ENCODE measurements around the gene TFF2.
A peak's percentile ranks its signal among the peaks of the same experiment; 100 is the strongest.

TFF2 gene

GRCh38 chr21:42346441-42346840 lies 4.4 kb downstream of the TFF2 start:
- no peak overlapping the region for H3K14ac ChIP-seq (ENCODE audit: low read length)
- no peaks in the 10 kb centered on the region for H3K36me3 ChIP-seq (replicated peaks in 1 of 2; ENCODE audit: control insufficient read depth in 2 of 2, insufficient read depth in 2 of 2, low read length in 2 of 2)
- no peaks in the 10 kb centered on the region for H3K9me3 ChIP-seq (replicated peaks in 1 of 2; ENCODE audit: control insufficient read depth in 2 of 2, insufficient read depth in 1 of 2, low read depth in 1 of 2, low read length in 2 of 2)
- DNase-seq (ENCODE audit: low spot score): no peak
- H4K91ac ChIP-seq (ENCODE audit: low read depth, low read length, poor library complexity): no peak overlapping the region
- H3K4me2 ChIP-seq (ENCODE audit: insufficient read depth, low read length, poor library complexity, severe bottlenecking): no peak overlapping the region
- H3K9ac ChIP-seq (ENCODE audit: low read depth, low read length, poor library complexity): no peak overlapping the region
- no peak overlapping the region for H2BK12ac ChIP-seq (ENCODE audit: low read length)
- H2BK5ac ChIP-seq (ENCODE audit: low read length): no peak overlapping the region
- no peak overlapping the region for H2BK120ac ChIP-seq (ENCODE audit: low read depth, low read length)
- WGBS, 2 donors (ENCODE audit: extremely low coverage in 2 of 2, insufficient read length in 2 of 2, insufficient replicate concordance in 1 of 2): no CpG with 5 or more reads among the region's 9 CpGs
- H3K79me1 ChIP-seq (ENCODE audit: low read depth, low read length): no peaks in the 10 kb centered on the region
- H4K8ac ChIP-seq (ENCODE audit: low read depth, low read length): no peak overlapping the region
- H3K18ac ChIP-seq (ENCODE audit: low read length): no peak overlapping the region
- H3K27ac ChIP-seq (replicated peaks; ENCODE audit: low read length): no peak overlapping the region
- H3K4ac ChIP-seq (ENCODE audit: low read length): no peak overlapping the region
- no peak overlapping the region for H3K23ac ChIP-seq (ENCODE audit: low read depth, low read length, poor library complexity)
- H3K4me3 ChIP-seq (ENCODE audit: low read length in 2 of 2): no peak overlapping the region
- peaks cover 0 to 2% of the 10 kb centered on the region in 2 donors for H3K4me1 ChIP-seq (ENCODE audit: control insufficient read depth in 2 of 2, insufficient read depth in 1 of 2, low read depth in 1 of 2, low read length in 2 of 2)
- no peaks in the 10 kb centered on the region for H3K27me3 ChIP-seq (ENCODE audit: control insufficient read depth in 3 of 3, insufficient read depth in 3 of 3, low read depth in 1 of 3, low read length in 3 of 3)
- H2AK5ac ChIP-seq (ENCODE audit: low read depth, low read length): no peak overlapping the region
- H2AFZ ChIP-seq (ENCODE audit: low read length): no peak overlapping the region
- H2BK15ac ChIP-seq (ENCODE audit: low read length): no peak overlapping the region

DNA sequence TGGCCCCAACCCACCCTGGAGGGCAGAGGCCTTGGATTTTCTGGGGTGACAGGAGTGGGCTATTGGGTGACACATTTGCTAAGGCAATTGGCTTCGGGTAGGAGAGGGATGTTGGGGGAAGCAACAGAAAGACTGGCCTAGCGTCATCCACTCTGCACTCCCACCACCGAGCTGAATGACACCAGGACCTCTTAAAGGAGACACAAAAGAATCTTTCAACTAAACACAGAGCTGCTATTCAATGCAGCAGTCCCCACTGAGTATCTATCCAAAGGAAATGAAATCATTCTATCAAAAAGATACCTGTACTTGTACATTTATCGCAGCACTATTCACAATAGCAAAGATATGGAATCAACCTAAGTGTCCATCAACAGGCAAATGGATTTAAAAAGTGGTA lies 6.2 kb downstream of the TFF2 start:
- no peak for DNase-seq (ENCODE audit: low spot score)
- no CpG with 5 or more reads among the region's 4 CpGs for WGBS, 2 donors (ENCODE audit: extremely low coverage in 2 of 2, insufficient read length in 2 of 2, insufficient replicate concordance in 1 of 2)

GRCh38 chr21:42343963-42344510 lies 6.8 kb downstream of the TFF2 start:
- no peak for DNase-seq (ENCODE audit: low spot score)
- Histone ChIP-seq H3K9me3 (replicated peaks in 1 of 2; ENCODE audit: control insufficient read depth in 2 of 2, insufficient read depth in 1 of 2, low read depth in 1 of 2, low read length in 2 of 2) (no peaks in the 10 kb centered on the region), H3K4me1 (ENCODE audit: control insufficient read depth in 2 of 2, insufficient read depth in 1 of 2, low read depth in 1 of 2, low read length in 2 of 2) (peaks cover 0 to 2% of the 10 kb centered on the region in 2 donors)

More for the DNA sequence above, 6.2 kb downstream of the TFF2 start:
- peaks cover 0 to 2% of the 10 kb centered on the region in 2 donors for H3K4me1 ChIP-seq (ENCODE audit: control insufficient read depth in 2 of 2, insufficient read depth in 1 of 2, low read depth in 1 of 2, low read length in 2 of 2)
- H3K23ac ChIP-seq (ENCODE audit: low read depth, low read length, poor library complexity): no peak overlapping the region
- no peak overlapping the region for H2AK5ac ChIP-seq (ENCODE audit: low read depth, low read length)
- H2BK5ac ChIP-seq (ENCODE audit: low read length): no peak overlapping the region
- H3K27me3 ChIP-seq (ENCODE audit: control insufficient read depth in 3 of 3, insufficient read depth in 3 of 3, low read depth in 1 of 3, low read length in 3 of 3): no peaks in the 10 kb centered on the region
- no peak overlapping the region for H2AFZ ChIP-seq (ENCODE audit: low read length)
- H4K8ac ChIP-seq (ENCODE audit: low read depth, low read length): no peak overlapping the region
- no peak overlapping the region for H3K14ac ChIP-seq (ENCODE audit: low read length)
- no peaks in the 10 kb centered on the region for H3K36me3 ChIP-seq (replicated peaks in 1 of 2; ENCODE audit: control insufficient read depth in 2 of 2, insufficient read depth in 2 of 2, low read length in 2 of 2)
- no peak overlapping the region for H4K91ac ChIP-seq (ENCODE audit: low read depth, low read length, poor library complexity)
- no peak overlapping the region for H3K4ac ChIP-seq (ENCODE audit: low read length)
- H2BK15ac ChIP-seq (ENCODE audit: low read length): no peak overlapping the region
- no peak overlapping the region for H3K4me2 ChIP-seq (ENCODE audit: insufficient read depth, low read length, poor library complexity, severe bottlenecking)
- H3K9ac ChIP-seq (ENCODE audit: low read depth, low read length, poor library complexity): no peak overlapping the region
- H3K18ac ChIP-seq (ENCODE audit: low read length): peak overlapping the region; percentile 5
- H2BK120ac ChIP-seq (ENCODE audit: low read depth, low read length): no peak overlapping the region
- no peaks in the 10 kb centered on the region for H3K79me1 ChIP-seq (ENCODE audit: low read depth, low read length)
- H3K27ac ChIP-seq (replicated peaks; ENCODE audit: low read length): no peak overlapping the region
- no peak overlapping the region for H3K4me3 ChIP-seq (ENCODE audit: low read length in 2 of 2)
- H3K9me3 ChIP-seq (replicated peaks in 1 of 2; ENCODE audit: control insufficient read depth in 2 of 2, insufficient read depth in 1 of 2, low read depth in 1 of 2, low read length in 2 of 2): no peaks in the 10 kb centered on the region
- no peak overlapping the region for H2BK12ac ChIP-seq (ENCODE audit: low read length)

DNA sequence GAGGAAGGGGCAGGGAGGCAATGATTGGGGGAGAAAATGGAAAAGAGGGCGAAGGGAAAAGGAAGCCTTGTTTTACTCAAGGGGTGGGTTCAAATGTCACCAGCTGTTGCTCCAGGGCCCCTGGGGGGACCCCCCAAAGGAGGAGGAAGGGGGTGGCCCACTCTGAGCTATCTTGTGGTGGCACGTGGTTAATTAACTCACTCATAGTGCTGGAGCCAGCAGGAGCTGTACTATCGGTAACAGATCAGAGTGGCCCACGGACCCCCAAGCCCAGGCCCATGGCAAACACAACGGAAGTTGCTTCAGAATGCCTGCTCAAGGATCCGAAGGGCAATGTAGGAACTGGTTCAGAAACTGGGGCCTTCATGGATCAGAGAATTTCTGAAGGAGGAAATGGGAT lies 7.2 kb downstream of the TFF2 start:
- H3K4me2 ChIP-seq (ENCODE audit: insufficient read depth, low read length, poor library complexity, severe bottlenecking): no peak overlapping the region
- H3K23ac ChIP-seq (ENCODE audit: low read depth, low read length, poor library complexity): no peak overlapping the region
- H2BK15ac ChIP-seq (ENCODE audit: low read length): no peak overlapping the region
- no CpG with 5 or more reads among the region's 6 CpGs for WGBS, 2 donors (ENCODE audit: extremely low coverage in 2 of 2, insufficient read length in 2 of 2, insufficient replicate concordance in 1 of 2)
- no peak overlapping the region for H3K4ac ChIP-seq (ENCODE audit: low read length)
- H3K18ac ChIP-seq (ENCODE audit: low read length): no peak overlapping the region
- H3K4me1 ChIP-seq (ENCODE audit: control insufficient read depth in 2 of 2, insufficient read depth in 1 of 2, low read depth in 1 of 2, low read length in 2 of 2): peaks cover 0 to 2% of the 10 kb centered on the region in 2 donors
- DNase-seq (ENCODE audit: low spot score): no peak
- H3K4me3 ChIP-seq (ENCODE audit: low read length in 2 of 2): no peak overlapping the region
- no peak overlapping the region for H4K8ac ChIP-seq (ENCODE audit: low read depth, low read length)
- no peak overlapping the region for H2AK5ac ChIP-seq (ENCODE audit: low read depth, low read length)
- no peaks in the 10 kb centered on the region for H3K36me3 ChIP-seq (replicated peaks in 1 of 2; ENCODE audit: control insufficient read depth in 2 of 2, insufficient read depth in 2 of 2, low read length in 2 of 2)
- H3K27me3 ChIP-seq (ENCODE audit: control insufficient read depth in 3 of 3, insufficient read depth in 3 of 3, low read depth in 1 of 3, low read length in 3 of 3): no peaks in the 10 kb centered on the region
- no peak overlapping the region for H2BK12ac ChIP-seq (ENCODE audit: low read length)
- H2BK120ac ChIP-seq (ENCODE audit: low read depth, low read length): no peak overlapping the region
- no peaks in the 10 kb centered on the region for H3K79me1 ChIP-seq (ENCODE audit: low read depth, low read length)
- no peak overlapping the region for H4K91ac ChIP-seq (ENCODE audit: low read depth, low read length, poor library complexity)
- no peak overlapping the region for H2BK5ac ChIP-seq (ENCODE audit: low read length)
- H3K14ac ChIP-seq (ENCODE audit: low read length): peak overlapping the region; percentile 79
- no peaks in the 10 kb centered on the region for H3K9me3 ChIP-seq (replicated peaks in 1 of 2; ENCODE audit: control insufficient read depth in 2 of 2, insufficient read depth in 1 of 2, low read depth in 1 of 2, low read length in 2 of 2)
- H3K27ac ChIP-seq (replicated peaks; ENCODE audit: low read length): no peak overlapping the region
- no peak overlapping the region for H3K9ac ChIP-seq (ENCODE audit: low read depth, low read length, poor library complexity)
- H2AFZ ChIP-seq (ENCODE audit: low read length): no peak overlapping the region

More at GRCh38 chr21:42343963-42344510, 6.8 kb downstream of the TFF2 start:
- H3K79me1 ChIP-seq (ENCODE audit: low read depth, low read length): no peaks in the 10 kb centered on the region
- no peak overlapping the region for H3K23ac ChIP-seq (ENCODE audit: low read depth, low read length, poor library complexity)
- H2AFZ ChIP-seq (ENCODE audit: low read length): no peak overlapping the region
- no peak overlapping the region for H2BK12ac ChIP-seq (ENCODE audit: low read length)
- no peak overlapping the region for H3K27ac ChIP-seq (replicated peaks; ENCODE audit: low read length)
- H2AK5ac ChIP-seq (ENCODE audit: low read depth, low read length): no peak overlapping the region
- no peak overlapping the region for H4K91ac ChIP-seq (ENCODE audit: low read depth, low read length, poor library complexity)
- peak overlapping the region; percentile 5 for H3K18ac ChIP-seq (ENCODE audit: low read length)
- H3K27me3 ChIP-seq (ENCODE audit: control insufficient read depth in 3 of 3, insufficient read depth in 3 of 3, low read depth in 1 of 3, low read length in 3 of 3): no peaks in the 10 kb centered on the region
- H3K4ac ChIP-seq (ENCODE audit: low read length): no peak overlapping the region
- no peak overlapping the region for H2BK5ac ChIP-seq (ENCODE audit: low read length)
- no peak overlapping the region for H3K4me2 ChIP-seq (ENCODE audit: insufficient read depth, low read length, poor library complexity, severe bottlenecking)
- H4K8ac ChIP-seq (ENCODE audit: low read depth, low read length): no peak overlapping the region
- no peak overlapping the region for H3K14ac ChIP-seq (ENCODE audit: low read length)
- H3K4me3 ChIP-seq (ENCODE audit: low read length in 2 of 2): no peak overlapping the region
- H2BK15ac ChIP-seq (ENCODE audit: low read length): no peak overlapping the region
- no CpG with 5 or more reads among the region's 11 CpGs for WGBS, 2 donors (ENCODE audit: extremely low coverage in 2 of 2, insufficient read length in 2 of 2, insufficient replicate concordance in 1 of 2)
- no peak overlapping the region for H3K9ac ChIP-seq (ENCODE audit: low read depth, low read length, poor library complexity)
- no peaks in the 10 kb centered on the region for H3K36me3 ChIP-seq (replicated peaks in 1 of 2; ENCODE audit: control insufficient read depth in 2 of 2, insufficient read depth in 2 of 2, low read length in 2 of 2)
- H2BK120ac ChIP-seq (ENCODE audit: low read depth, low read length): no peak overlapping the region

Data from neuronal stem cell (in vitro differentiated cells).